Heart left ventricle (tissue), 16 donors: Measurements from ENCODE around the gene SCGB1D2. TPM values are rescaled to one million over a fixed set of nuclear protein-coding genes. Genes with fewer than 3 reads are reported as not detected.

Source experiments
- ATAC-seq, 4 donors: fragments of 200-7000 bp; cut with Tn5 transposase; one replicate each; pipeline ENCODE4 v1.9.1; 2020 to 2022; ENCODE audit warnings: moderate library complexity in 4 of 4, mild to moderate bottlenecking in 3 of 4, moderate number of reproducible peaks in 1 of 4
- DNase-seq, 5 donors: peaks; one replicate each; pipeline ENCODE4 v3.0.0-alpha.2; 2020
- H3K27ac ChIP-seq, 12 donors: fragments of 200-600 bp; sonication (generic) in 4 of 12; one replicate each; pipeline versions ENCODE4 v1.5.0 to v1.8.0; 2016 to 2022; ENCODE audit warnings: mild to moderate bottlenecking in 2 of 12
- H3K27me3 ChIP-seq, 9 donors: fragments of 200-600 bp; sonication (generic) in 2 of 9; one replicate each; pipeline versions ENCODE4 v1.5.1 to v1.8.0; 2016 to 2022; ENCODE audit warnings: mild to moderate bottlenecking in 3 of 9
- H3K36me3 ChIP-seq, 9 donors: fragments of 200-600 bp; sonication (generic) in 2 of 9; one replicate each; pipeline versions ENCODE4 v1.5.0 to v1.8.0; 2018 to 2022; ENCODE audit warnings: mild to moderate bottlenecking in 2 of 9
- H3K4me1 ChIP-seq, 12 donors: fragments of 200-600 bp; sonication (generic) in 4 of 12; one replicate each; pipeline versions ENCODE4 v1.5.0 to v1.8.0; 2016 to 2022; ENCODE audit warnings: mild to moderate bottlenecking in 3 of 12
- H3K4me3 ChIP-seq, 12 donors: fragments of 200-600 bp; sonication (generic) in 4 of 12; one replicate each; pipeline versions ENCODE4 v1.5.0 to v1.8.0; 2017 to 2022; ENCODE audit warnings: mild to moderate bottlenecking in 9 of 12, moderate library complexity in 4 of 12
- H3K9me3 ChIP-seq, 12 donors: fragments of 200-600 bp; sonication (generic) in 4 of 12; one replicate each; pipeline versions ENCODE4 v1.5.0 to v1.8.0; 2016 to 2022; ENCODE audit warnings: mild to moderate bottlenecking in 1 of 12
- POLR2A ChIP-seq, 2 donors: fragments of 450-650 bp; IDR thresholded peaks; one replicate each; pipeline ENCODE4 v1.6.1; 2017; ENCODE audit warnings: antibody characterized with exemption in 2 of 2, mild to moderate bottlenecking in 2 of 2, moderate library complexity in 2 of 2
- WGBS, 4 donors: extraction: QIAGEN DNeasy Blood & Tissue Kit in 2 of 4; methylation state at CpG; one replicate each; pipeline versions ENCODE4 v1.1.5 to v1.1.7; 2013 to 2018; 5-methylcytosine and 5-hydroxymethylcytosine counted together
- intact Hi-C, 10 donors: fragments of 100-400 bp; cut with DNase I; formaldehyde crosslinking; loops; one replicate each; pipeline versions ENCODE4 v1.11.1 to v1.14.2; 2022
- polyA plus RNA-seq, 2 donors: library from polyadenylated mRNA; stranded (reverse); fragments of 200-250 nt; gene quantifications; one replicate each; pipeline ENCODE4 v1.2.3, GENCODE V29; 2013
- total RNA-seq, 9 donors: library from RNA; depleted of rRNA in 2 of 9; stranded (reverse); fragments of >200 nt in 2 of 9; fragmentation: NEBNext Ultra II Directional in 3 of 9; extraction: Animal tissue kit (Norgen Biotek cat#: 25700) in 3 of 9; gene quantifications; one replicate each; pipeline versions ENCODE4 v1.1.0 to v1.2.4, GENCODE V29; 2016 to 2023
- TF ChIP-seq, protein P1 (sequence below), 12 donors: fragments of 200-600 bp; sonication (generic) in 4 of 12; IDR thresholded peaks; one replicate each; pipeline versions ENCODE4 v1.5.0 to v1.8.0; 2018 to 2022; ENCODE audit warnings: antibody characterized with exemption in 12 of 12, mild to moderate bottlenecking in 5 of 12
- donor health status: ischemic (EF 13 %, LVEDD 7.1; RV severe dilation, severe dysfunction).
- donor health status: healthy with polysubstance abuse.
- donor health status: DM: no; HTN: yes; CAD: no.
- donor health status: DM: no; HTN: no; CAD: no.
- donor health status: ischemic (EF 25% LVEDD 6.9; RV normal size, moderate dysfunction).
- donor health status: ischemic (EF 25% LVEDD 5.7; RV mildly dilated, moderate dysfunction).
- donor health status: healthy.
- donor health status: DM: yes; HTN: yes; CAD: no.
- donor health status: ischemic (EF 35%, LVEDD 5.7; RV mildly dilated, moderate dysfunction).
- donor health status: nonischemic (EF 11% LVEDD 7.7; RV severe dilation, severe dysfunction).
- donor health status: DM: yes; HTN: yes; CAD: no.
- donor health status: PGD.
- donor health status: ischemic (EF 29% LVEDD 5.4; RV normal size, mild dysfunction).
- donor health status: nonischemic (EF 23%, LVEDD 6.1; RV moderate dilation, normal function).

The SCGB1D2 gene
- total and polyA plus RNA-seq, 11 donors: 0.36 to 3.8 (median 1.5) TPM; not detected in 4

- ATAC-seq: no peak
- H3K36me3 ChIP-seq: no peaks in the 10 kb centered on the region
- TF ChIP-seq POLR2A (IDR thresholded peaks at IDR 0.05): no peak
- TF ChIP-seq, protein P1, sequence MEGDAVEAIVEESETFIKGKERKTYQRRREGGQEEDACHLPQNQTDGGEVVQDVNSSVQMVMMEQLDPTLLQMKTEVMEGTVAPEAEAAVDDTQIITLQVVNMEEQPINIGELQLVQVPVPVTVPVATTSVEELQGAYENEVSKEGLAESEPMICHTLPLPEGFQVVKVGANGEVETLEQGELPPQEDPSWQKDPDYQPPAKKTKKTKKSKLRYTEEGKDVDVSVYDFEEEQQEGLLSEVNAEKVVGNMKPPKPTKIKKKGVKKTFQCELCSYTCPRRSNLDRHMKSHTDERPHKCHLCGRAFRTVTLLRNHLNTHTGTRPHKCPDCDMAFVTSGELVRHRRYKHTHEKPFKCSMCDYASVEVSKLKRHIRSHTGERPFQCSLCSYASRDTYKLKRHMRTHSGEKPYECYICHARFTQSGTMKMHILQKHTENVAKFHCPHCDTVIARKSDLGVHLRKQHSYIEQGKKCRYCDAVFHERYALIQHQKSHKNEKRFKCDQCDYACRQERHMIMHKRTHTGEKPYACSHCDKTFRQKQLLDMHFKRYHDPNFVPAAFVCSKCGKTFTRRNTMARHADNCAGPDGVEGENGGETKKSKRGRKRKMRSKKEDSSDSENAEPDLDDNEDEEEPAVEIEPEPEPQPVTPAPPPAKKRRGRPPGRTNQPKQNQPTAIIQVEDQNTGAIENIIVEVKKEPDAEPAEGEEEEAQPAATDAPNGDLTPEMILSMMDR (IDR thresholded peaks at IDR 0.05): peak in 1 of 12 donors; percentile 9
- H3K4me3 ChIP-seq: no peak overlapping the region
- H3K9me3 ChIP-seq: no peaks in the 10 kb centered on the region
- DNase-seq: no peak
- H3K27ac ChIP-seq: no peak overlapping the region
- intact Hi-C loops: no loop called here
- H3K4me1 ChIP-seq: no peaks in the 10 kb centered on the region
- H3K27me3 ChIP-seq: peaks cover 0 to 29% (median 0%) of the 10 kb centered on the region in 9 donors
Measured at GRCh38 chr11:62233730-62234129, 8.3 kb upstream of the SCGB1D2 start.

DNA sequence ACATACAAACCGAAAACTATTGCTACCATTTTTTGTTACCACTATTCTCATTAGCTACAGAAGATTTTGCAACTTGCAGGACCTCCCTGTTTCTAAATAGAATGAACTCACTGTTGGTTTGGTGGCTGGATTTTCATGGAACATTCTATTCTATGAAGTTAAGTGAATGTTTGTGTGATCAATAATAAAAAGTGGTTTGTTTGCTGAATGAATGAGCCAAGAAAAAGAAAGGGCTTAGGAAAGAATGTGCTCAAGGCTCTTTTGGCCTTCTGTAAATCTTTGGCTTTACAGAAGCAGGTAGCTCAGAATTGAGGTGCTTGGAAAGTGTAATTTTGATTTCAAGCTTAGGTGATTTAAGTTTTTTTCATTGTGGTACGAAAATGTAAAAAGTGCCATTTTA, 5.9 kb upstream of the SCGB1D2 start:
- peaks cover 0 to 31% (median 0%) of the 10 kb centered on the region in 9 donors for H3K27me3 ChIP-seq
- no peak for DNase-seq
- TF ChIP-seq, protein P1 (IDR thresholded peaks at IDR 0.05): no peak
- TF ChIP-seq POLR2A (IDR thresholded peaks at IDR 0.05): no peak
- no peaks in the 10 kb centered on the region for H3K9me3 ChIP-seq
- H3K27ac ChIP-seq: no peak overlapping the region
- intact Hi-C loops: no loop called here
- H3K4me3 ChIP-seq: no peak overlapping the region
- no peaks in the 10 kb centered on the region for H3K4me1 ChIP-seq
- 68 to 73% (median 70%) methylated on average over 2 of the region's 2 CpGs for WGBS, 4 donors
- H3K36me3 ChIP-seq: no peaks in the 10 kb centered on the region
- ATAC-seq: no peak

DNA sequence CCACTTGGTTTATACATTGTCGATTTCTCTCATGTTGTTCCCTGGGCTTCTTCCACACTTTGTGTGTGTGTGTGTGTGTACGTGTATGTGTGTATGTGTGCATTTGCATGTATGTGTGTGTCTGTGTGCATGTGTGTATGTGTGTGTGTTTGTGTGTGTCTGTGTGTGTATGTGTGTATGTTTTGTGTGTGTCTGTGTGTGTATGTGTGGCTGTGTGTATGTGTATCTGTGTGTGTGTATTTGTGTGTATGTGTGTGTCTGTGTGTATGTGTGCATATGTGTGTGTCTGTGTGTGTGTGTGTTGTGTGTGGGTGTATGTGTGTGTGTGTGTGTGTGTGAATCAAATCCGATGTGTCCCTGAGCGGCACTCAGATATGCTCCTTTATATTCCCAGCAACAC, 4.5 kb upstream of the SCGB1D2 start:
- Histone ChIP-seq H3K27ac (no peak overlapping the region), H3K36me3 (no peaks in the 10 kb centered on the region), H3K27me3 (peaks cover 0 to 30% (median 0%) of the 10 kb centered on the region in 9 donors), H3K4me3 (no peak overlapping the region), H3K9me3 (no peaks in the 10 kb centered on the region), H3K4me1 (peaks cover 0 to 10% (median 0%) of the 10 kb centered on the region in 12 donors)
- no peak for DNase-seq
- ATAC-seq: no peak
- no peak for TF ChIP-seq POLR2A (IDR thresholded peaks at IDR 0.05)
- TF ChIP-seq, protein P1 (IDR thresholded peaks at IDR 0.05): no peak
- 67 to 68% (median 67%) methylated on average over 4 of the region's 4 CpGs for WGBS, 4 donors
- intact Hi-C loops: no loop called here

DNA sequence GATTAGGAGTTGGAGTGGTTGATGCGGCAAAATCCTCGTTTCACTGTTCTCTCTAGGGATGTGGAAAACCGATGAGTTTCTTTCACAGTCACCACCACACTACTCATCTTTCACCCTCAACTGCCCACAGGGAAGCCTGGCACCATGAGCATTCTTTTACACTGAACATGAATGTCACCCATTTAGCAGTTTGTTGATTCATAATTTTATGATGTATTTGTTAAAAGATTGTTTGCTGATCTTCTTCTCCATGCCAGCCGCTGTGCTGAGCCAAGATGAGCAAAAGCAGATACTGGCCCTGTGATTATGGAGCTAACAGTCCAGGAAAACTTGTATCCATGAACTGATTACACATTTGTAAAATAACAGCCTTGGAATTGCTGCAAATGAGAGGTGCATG, 3.9 kb upstream of the SCGB1D2 start:
- DNase-seq (no peak), ATAC-seq (no peak)
- WGBS, 4 donors: 71 to 81% (median 80%) methylated on average over 4 of the region's 4 CpGs
- TF ChIP-seq, protein P1 (IDR thresholded peaks at IDR 0.05): no peak
- TF ChIP-seq POLR2A (IDR thresholded peaks at IDR 0.05): no peak
- Histone ChIP-seq H3K27ac (no peak overlapping the region), H3K4me1 (peaks cover 0 to 10% (median 0%) of the 10 kb centered on the region in 12 donors), H3K27me3 (peaks cover 0 to 23% (median 0%) of the 10 kb centered on the region in 9 donors), H3K9me3 (no peaks in the 10 kb centered on the region), H3K4me3 (no peak overlapping the region), H3K36me3 (no peaks in the 10 kb centered on the region)
- intact Hi-C loops: no loop called here
